GM18505 (cell line): ENCODE results near the gene AQP11.
"Not testable (repeated sequence)": the region's sequence is repeated elsewhere in the genome, so short reads cannot be mapped to it uniquely, and the experiment has no call there.

Experiments
- ATAC-seq: cut with Tn5 transposase; IDR thresholded peaks from one replicate; pipeline ENCODE4 v1.9.1; 2021; ENCODE audit not compliant: unreplicated experiment
- POLR2A ChIP-seq: IDR thresholded peaks from 4 replicates; pipeline ENCODE4 v1.6.1; 2011; ENCODE audit warnings: borderline replicate concordance; ENCODE audit not compliant: insufficient read depth, insufficient read length; ENCODE audit errors: extremely low read depth

Gene AQP11, protein sequence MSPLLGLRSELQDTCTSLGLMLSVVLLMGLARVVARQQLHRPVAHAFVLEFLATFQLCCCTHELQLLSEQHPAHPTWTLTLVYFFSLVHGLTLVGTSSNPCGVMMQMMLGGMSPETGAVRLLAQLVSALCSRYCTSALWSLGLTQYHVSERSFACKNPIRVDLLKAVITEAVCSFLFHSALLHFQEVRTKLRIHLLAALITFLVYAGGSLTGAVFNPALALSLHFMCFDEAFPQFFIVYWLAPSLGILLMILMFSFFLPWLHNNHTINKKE

DNA sequence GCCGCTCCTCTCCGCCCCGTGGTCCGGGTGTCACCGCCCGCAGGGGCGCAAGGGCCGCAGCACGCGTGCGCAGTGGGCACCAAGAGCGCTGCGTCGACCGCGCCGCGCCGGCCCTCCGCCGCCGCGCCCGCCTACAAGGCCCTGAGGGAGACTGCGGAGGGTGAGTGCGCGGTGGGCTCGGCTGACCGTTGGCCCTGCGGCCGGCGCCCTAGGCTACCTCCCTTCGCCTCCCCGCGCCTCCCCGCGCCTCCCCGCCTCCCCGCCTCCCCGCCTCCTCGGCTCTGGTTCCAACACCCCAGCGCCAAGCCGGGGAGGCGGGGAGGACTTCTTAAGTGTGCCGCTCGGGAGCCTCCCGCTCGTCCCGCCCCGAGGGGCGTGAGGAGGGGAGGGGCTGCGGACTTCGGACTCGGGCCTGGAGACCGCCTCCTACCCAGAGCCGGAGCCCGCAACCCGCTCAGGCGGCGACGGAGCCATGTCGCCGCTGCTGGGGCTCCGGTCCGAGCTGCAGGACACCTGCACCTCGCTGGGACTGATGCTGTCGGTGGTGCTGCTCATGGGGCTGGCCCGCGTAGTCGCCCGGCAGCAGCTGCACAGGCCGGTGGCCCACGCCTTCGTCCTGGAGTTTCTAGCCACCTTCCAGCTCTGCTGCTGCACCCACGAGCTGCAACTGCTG lies at the start of gene AQP11:
Gene AQP11, plus strand, starts transcription at position 433 of the 673 bp plus-strand sequence. Its CDS starts 40 bp downstream, at position 473.
- TF ChIP-seq POLR2A: no peak
- peak; percentile 91 for ATAC-seq

DNA sequence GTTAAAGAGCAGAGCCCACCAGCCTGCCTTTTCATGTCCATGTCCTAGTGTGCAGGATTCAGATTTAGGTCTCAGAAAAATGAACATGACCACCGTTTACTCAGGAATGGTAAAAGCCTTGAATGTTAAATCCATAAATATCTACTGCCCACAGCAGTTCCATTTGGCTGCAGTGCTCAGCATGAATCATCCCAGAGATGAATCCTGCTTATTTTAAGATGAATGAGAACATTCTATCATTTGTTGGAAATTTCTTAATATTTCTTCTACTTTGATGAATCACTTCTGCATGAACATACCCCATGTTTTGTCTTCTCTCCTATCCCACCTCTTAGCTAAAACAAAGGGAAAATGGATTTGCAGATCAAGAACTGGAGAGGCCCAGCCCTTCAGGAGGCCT lies 47.5 kb upstream of the AQP11 start:
- ATAC-seq: no peak
- no peak for TF ChIP-seq POLR2A

DNA sequence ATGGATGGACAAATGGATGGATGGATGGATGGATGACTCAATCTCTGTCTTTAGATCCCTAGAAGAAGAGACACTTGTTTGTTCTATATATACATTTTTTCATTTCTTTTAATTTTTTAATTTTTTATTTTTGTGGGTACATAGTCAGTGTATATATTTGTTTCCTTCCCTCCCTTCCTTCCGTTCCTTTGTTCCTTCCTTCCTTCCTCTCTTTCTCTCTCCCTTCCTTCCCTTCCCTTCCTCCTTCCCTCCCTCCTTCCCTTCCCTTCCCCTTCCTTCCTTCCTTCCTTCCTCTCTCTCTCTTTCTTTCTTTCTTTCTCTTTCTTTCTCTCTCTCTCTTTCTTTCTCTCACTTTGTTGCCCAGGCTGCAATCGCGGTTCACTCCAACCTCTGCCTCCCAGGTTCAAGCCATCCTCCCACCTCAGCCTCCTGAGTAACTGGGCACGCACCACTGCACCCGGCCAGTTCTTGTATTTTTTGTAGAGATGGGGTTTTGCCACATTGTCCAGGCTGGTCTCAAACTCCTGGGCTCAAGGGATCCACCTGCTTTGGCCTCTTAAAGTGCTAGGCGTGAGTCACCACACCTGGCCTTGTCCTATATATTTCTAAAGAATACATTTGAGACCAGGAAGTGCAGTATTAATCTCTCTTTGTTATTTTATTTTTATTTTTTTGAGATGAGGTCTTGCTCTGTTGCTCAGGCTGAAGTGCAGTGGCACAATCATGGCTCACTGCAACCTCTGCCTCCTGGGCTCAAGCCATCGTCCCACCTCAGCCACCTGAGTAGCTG lies 42.5 kb upstream of the AQP11 start:
- ATAC-seq: no peak
- TF ChIP-seq POLR2A: no peak

DNA sequence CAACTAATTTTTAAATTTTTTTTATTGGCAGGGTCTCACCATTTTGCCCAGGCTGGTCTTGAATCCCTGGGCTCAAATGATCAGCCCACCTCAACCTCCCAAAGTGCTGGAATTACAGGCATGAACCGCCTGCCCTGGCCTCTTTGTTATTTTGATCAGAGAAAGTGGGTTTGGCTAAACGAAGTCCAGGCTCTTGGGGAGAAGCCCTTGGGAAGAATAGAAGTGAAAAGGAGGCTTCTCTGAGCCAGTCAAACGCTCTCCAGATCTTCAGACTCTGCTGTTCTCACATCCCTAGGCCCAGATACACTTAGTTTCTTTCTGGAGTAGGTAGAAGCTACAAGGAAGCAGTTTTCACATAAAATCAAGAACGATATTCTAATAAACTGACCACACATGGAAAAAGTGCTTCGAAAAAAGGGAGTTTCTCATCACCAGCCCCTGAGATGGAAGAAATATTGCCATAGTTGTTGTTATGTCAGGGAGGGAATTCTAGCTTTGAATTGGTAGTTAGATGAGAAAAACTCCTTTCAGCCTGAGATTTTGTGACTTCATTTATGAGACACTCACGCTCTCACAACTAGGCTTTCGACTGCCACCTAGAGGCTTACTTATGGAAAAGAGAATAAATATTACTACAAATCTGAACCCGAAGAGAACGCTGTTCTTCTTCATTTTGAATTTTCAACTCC lies 41.7 kb upstream of the AQP11 start:
- no peak for TF ChIP-seq POLR2A
- ATAC-seq: no peak

DNA sequence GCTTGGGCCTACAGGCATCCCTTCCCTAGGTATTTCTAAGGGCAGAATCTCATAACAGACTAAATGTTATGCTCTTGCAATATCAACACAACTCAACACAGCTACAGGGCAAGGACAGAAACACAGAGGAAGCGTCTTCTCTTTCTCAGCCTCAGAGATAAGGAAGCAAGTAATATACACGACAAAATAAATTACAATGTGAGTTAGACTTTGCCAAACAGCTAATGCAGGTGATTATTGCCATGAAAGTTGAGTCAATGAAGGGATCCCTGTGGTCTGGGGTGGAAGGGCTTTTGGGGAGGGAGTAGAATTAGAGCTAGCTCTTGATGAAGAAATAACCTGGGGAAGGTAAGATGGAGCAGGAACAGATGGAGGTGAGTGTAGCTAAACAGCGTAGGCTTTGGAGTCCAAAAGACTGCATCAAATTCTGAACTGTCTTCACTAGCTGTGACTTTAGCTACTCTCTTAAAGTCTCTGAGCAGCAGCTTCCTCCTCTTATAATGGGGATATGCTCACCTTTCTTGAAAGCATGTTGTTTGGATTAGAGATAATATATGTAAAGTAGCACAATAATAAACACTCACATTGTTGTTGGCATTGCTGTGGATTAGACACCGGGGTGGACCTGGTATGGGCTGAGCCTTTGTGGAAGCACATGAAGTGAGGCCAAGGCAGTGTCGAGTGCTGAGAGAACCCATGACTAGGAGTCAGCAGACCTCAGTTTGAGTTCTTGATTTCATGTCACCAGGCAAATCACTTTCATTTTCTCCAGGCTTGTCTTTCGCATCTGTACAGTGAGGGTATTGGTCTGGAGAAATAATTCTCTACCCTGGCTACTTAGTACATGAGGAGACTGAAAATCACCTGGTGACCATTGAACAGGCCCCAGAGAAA lies 41.0 kb upstream of the AQP11 start:
- ATAC-seq: no peak

DNA sequence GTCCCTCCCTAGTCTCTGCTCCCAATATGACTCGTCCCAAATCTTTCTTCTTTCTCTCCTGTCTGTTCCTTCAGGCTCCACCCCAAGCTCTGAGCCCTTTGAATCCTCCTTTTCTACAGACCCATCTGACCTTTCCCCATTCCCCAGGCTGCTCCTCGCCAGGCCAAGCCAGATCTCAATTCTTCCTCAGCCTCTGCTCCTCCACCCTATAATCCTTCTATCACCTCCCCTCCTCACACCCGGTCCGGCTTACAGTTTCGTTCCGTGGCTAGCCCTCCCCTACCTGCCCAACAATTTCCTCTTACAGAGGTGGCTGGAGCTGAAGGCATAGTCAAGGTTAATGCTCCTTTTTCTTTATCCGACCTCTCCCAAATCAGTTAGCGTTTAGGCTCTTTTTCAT lies 38.3 kb upstream of the AQP11 start:
- not testable (repeated sequence) for ATAC-seq

More for the DNA sequence above, 41.0 kb upstream of the AQP11 start:
- TF ChIP-seq POLR2A: no peak

DNA sequence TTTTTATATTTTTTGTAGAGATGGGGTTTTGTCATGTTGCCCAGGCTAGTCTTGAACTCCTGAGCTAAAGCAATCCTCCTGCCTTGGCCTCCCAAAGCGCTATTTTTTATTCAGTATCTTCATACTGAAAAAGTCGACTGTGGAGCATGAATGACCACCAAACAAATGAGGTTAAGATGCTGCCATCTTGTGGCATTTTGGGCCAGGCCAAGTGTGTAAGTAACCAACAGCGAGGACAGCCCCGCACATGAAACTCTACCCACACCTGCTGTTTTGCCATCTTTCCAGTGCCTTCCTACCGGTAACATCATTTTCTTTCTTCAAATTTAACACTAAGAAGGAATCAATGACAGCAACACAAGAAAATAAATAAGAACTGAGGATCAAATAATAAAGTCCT lies 32.2 kb upstream of the AQP11 start:
- no peak for TF ChIP-seq POLR2A

DNA sequence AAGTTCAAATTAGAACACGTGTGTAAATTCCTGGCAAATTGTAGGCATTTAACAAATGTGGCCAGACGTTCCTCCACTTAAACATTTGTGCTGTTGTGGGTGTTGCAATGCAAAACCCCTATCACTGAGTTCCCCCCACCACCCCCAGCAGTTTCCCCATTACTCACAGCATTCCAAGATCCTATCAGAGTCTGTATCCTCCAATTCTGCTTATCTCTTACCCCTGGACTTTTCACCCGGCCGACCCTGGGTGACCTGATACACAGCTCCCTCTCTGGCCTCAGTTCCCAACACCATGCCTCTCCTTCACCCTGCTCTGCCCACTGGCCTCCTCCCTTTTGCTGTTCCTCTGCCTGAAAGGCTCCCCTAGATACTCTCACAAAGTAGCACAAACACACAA lies 31.4 kb upstream of the AQP11 start:
- TF ChIP-seq POLR2A: no peak
- no peak for ATAC-seq

More for the DNA sequence above, 32.2 kb upstream of the AQP11 start:
- no peak for ATAC-seq

DNA sequence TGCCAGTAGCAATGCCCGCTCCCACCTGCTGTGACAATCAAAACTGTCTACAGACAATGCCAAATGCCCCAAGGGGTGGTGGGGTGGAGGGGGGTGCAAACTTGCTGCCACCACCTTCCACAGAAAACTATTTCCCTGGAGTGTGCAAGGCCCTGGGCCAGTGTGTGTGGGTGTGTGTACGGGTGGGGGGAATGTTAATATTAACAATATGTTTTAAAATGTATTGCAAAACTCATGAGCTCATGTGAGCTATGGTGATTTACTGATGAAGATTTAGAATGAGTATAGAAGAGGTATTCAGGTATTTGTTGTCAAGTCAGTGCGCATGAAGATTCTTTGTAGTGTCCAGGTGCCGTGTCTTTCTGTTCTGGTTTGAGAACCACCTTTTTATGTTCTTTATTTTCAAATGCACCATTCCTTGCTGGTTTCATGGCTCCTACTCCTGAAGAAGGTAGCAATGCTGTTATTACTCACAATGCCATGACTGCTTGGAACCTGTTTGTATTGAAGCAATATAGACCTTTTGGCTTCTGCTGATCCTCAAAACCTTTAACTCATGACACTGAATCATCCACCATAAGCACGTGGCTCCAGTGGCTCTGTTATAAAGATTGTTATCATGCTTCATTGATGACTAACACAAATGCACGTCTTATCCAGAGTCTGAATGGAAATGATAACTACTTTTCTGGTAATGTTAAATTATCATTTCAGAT lies 29.9 kb upstream of the AQP11 start:
- ATAC-seq: no peak
- no peak for TF ChIP-seq POLR2A

DNA sequence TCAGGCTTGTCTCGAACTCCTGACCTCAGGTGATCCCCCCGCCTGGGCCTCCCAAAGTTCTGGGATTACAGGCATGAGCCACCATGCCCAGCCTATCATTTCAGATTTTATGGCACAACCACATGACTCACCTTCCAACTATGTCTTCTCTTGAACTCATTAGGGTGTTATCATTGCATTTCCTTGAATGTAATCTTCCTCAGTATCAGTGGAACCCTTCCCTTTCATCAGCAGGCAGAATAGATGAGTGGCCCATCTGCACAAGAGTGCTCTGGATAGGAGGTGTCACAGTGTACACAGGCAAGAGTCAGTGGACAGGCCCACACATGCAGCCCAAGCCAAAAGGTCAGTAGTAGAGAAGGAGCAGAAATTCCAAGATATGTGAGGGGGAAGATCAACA lies 29.1 kb upstream of the AQP11 start:
- TF ChIP-seq POLR2A: no peak
- no peak for ATAC-seq

DNA sequence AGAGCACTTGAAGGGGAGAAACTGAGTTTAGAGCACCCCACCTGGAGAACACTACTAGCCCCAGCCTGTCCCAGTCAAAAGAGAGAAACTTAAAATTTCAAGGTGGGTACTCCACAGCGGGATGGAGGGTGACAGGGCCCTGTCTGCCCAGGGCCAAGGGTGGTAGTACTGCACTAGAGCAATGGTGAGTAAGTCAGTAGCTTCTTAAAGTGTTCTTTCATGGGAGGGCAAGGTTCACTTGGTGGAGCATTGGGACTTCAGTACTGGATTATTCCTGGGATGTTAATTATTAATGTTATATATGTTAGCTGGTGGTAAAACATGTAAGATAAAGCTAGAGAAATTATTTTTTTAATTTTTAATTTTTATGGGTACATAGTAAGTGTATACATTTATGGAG lies 28.5 kb upstream of the AQP11 start:
- no peak for ATAC-seq
- no peak for TF ChIP-seq POLR2A

DNA sequence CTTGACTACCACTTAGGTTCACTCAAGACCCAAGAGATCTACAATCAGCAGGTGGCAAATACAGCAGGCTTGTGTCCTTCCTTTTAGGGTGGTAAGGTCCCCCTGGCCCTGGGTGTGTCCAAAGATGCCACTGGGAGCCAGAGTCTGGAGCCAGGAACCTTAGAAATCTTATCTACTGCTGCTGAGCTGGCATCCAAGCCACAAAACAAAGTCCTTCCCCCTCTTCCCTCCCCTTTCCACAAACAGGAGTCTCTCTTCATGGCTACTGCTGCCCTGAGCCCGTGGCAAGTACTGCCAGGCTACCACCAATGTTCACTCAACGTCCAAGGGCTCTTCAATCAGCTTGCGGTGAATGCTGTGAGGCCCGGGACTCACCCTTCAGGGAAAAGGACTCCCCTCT lies 21.4 kb upstream of the AQP11 start:
- ATAC-seq: no peak

More for the DNA sequence above, 21.4 kb upstream of the AQP11 start:
- TF ChIP-seq POLR2A: no peak
